22Rv1 (cell line): Measurements from ENCODE around the gene CNOT4.

Experiments used
- CTCF ChIP-seq: fragments of 450-650 bp; IDR thresholded peaks from 2 replicates; pipeline ENCODE4 v1.5.1; 2017; ENCODE audit warnings: mild to moderate bottlenecking
- ZFX ChIP-seq: fragments of 450-650 bp; IDR thresholded peaks from 2 replicates; pipeline ENCODE4 v1.6.1; 2017; ENCODE audit warnings: antibody characterized with exemption, borderline replicate concordance

GRCh38 chr7:135480966-135481597 lies 28.8 kb downstream of the CNOT4 start:
- TF ChIP-seq CTCF (no peak), ZFX (no peak)
